OCI-LY3 (cell line): ENCODE results near the gene CACNA2D1.

ENCODE experiments used
- H2AFZ ChIP-seq: fragments of 200-600, 300-600 bp; shearing (Covaris generic); 2 replicates; pipeline ENCODE4 v1.6.0; 2014; ENCODE audit warnings: antibody characterized with exemption, low read depth, low read length
- H3K27ac ChIP-seq: fragments of 200-600, 300-600 bp; sonication (generic); 2 replicates; pipeline ENCODE4 v1.5.1; 2014; ENCODE audit warnings: mild to moderate bottlenecking, low read length, moderate library complexity, mixed read lengths
- H3K27me3 ChIP-seq: fragments of 200-600, 300-600 bp; sonication (generic); 2 replicates; pipeline ENCODE4 v1.6.1; 2014; ENCODE audit warnings: low read depth, low read length, mixed read lengths
- H3K36me3 ChIP-seq: fragments of 200-600, 300-600 bp; sonication (generic); replicated peaks from 2 replicates; pipeline ENCODE3; 2014; ENCODE audit warnings: low read depth, low read length, mixed read lengths
- H3K4me1 ChIP-seq: fragments of 300-600, 200-600 bp; sonication (generic); 2 replicates; pipeline ENCODE4 v1.6.1; 2014; ENCODE audit warnings: low read length, mixed read lengths
- H3K4me2 ChIP-seq: fragments of 200-600, 300-600 bp; sonication (generic); 2 replicates; pipeline ENCODE4 v1.6.1; 2014; ENCODE audit warnings: low read length, mixed read lengths
- H3K4me3 ChIP-seq: fragments of 300-600, 200-600 bp; sonication (generic); 2 replicates; pipeline ENCODE4 v1.5.1; 2014; ENCODE audit warnings: antibody characterized with exemption, mild to moderate bottlenecking, low read length, moderate library complexity
- H3K79me2 ChIP-seq: fragments of 300-600, 200-600 bp; shearing (Covaris generic); 2 replicates; pipeline ENCODE4 v1.6.1; 2014; ENCODE audit warnings: mild to moderate bottlenecking, low read length, mixed read lengths
- H3K9ac ChIP-seq: fragments of 300-600, 200-600 bp; shearing (Covaris generic); 2 replicates; pipeline ENCODE4 v1.6.0; 2014; ENCODE audit warnings: mild to moderate bottlenecking, low read length, moderate library complexity
- H3K9me3 ChIP-seq: fragments of 200-600, 300-600 bp; shearing (Covaris generic); 2 replicates; pipeline ENCODE4 v1.6.1; 2014; ENCODE audit warnings: low read length, mixed read lengths; ENCODE audit not compliant: insufficient read depth
- H4K20me1 ChIP-seq: fragments of 200-600, 300-600 bp; sonication (generic); 2 replicates; pipeline ENCODE4 v1.6.1; 2016; ENCODE audit warnings: low read length, mixed read lengths; ENCODE audit not compliant: insufficient read depth
- CTCF ChIP-seq: fragments of 200-600, 300-600 bp; sonication (generic); IDR thresholded peaks from 2 replicates; pipeline ENCODE4 v1.5.1; 2014; ENCODE audit warnings: antibody characterized with exemption, low read length, low read depth
- EZH2phosphoT487 ChIP-seq: fragments of 200-600 bp; shearing (Covaris generic); IDR thresholded peaks from 2 replicates; pipeline ENCODE4 v1.6.1; 2018; ENCODE audit warnings: antibody characterized with exemption, mixed run types, low read depth

The CACNA2D1 gene

DNA sequence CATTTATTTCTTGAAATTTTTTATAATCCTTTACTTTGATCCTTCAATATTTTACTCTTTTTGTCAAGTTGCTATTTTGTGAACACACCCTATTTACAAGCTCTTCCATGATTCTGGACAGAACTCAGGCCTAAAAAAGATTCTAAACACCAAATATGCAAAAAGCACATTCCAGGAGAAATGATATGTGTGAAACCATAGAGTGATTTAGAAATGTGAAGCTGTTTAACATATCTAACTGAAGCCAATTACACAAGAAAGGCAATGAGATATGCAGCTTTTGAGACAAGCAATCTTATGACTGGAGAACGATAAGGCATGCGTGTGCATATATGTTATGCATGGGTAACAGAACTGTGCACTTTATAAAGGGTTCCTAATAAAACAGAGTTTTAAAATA lies 243.0 kb downstream of the CACNA2D1 start:
- no peaks in the 10 kb centered on the region for H3K9me3 ChIP-seq
- no peaks in the 10 kb centered on the region for H3K36me3 ChIP-seq
- no peaks in the 10 kb centered on the region for H4K20me1 ChIP-seq
- H3K4me1 ChIP-seq, result no peaks in the 10 kb centered on the region
- no peak overlapping the region for H3K4me3 ChIP-seq
- TF ChIP-seq EZH2phosphoT487 (no peak), CTCF (no peak)
- no peaks in the 10 kb centered on the region for H3K79me2 ChIP-seq
- no peak overlapping the region for H3K9ac ChIP-seq
- no peak overlapping the region for H3K27ac ChIP-seq
- no peak overlapping the region for H2AFZ ChIP-seq
- H3K27me3 ChIP-seq, result no peaks in the 10 kb centered on the region
- no peak overlapping the region for H3K4me2 ChIP-seq

DNA sequence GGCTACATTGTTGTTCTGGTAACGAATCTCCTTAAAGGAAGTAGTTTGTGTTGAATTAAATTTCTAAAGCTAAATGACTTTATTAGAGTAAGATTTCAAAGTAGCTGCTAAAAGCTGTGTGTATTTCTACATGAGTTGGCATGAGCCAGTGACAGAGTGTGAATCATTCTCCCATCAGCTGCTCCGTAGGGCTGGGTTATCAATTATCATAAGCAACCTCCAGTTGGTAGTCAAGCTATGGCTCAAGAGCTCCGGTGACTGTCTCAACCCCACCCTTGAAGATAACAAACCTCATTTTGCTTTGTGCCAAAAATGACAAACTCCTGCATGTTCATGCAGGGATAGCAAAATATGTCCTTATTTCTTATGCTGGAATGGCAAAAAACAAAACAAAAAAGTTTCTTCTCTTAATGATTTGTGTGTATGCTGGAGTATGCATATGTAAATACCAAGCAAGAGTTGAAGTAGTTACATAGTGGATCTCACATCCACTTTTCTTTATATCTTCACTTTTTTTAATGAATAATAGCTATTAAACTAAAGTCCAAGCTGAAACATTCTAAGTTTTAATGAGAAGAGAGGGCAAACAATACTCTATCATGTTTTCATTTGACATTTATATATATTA lies 249.4 kb downstream of the CACNA2D1 start:
- H3K9me3 ChIP-seq, result no peaks in the 10 kb centered on the region
- no peak overlapping the region for H3K4me3 ChIP-seq
- H3K4me1 ChIP-seq, result no peaks in the 10 kb centered on the region
- H3K4me2 ChIP-seq, result no peak overlapping the region
- TF ChIP-seq CTCF (no peak), EZH2phosphoT487 (no peak)
- no peak overlapping the region for H3K9ac ChIP-seq
- no peak overlapping the region for H3K27ac ChIP-seq
- no peaks in the 10 kb centered on the region for H3K79me2 ChIP-seq
- no peak overlapping the region for H2AFZ ChIP-seq
- no peaks in the 10 kb centered on the region for H3K27me3 ChIP-seq
- H4K20me1 ChIP-seq, result no peaks in the 10 kb centered on the region
- no peaks in the 10 kb centered on the region for H3K36me3 ChIP-seq

- Histone ChIP-seq H3K79me2 (no peaks in the 10 kb centered on the region), H3K4me2 (no peak overlapping the region), H3K27ac (no peak overlapping the region), H3K4me1 (no peaks in the 10 kb centered on the region), H3K9ac (no peak overlapping the region), H3K36me3 (no peaks in the 10 kb centered on the region), H3K27me3 (no peaks in the 10 kb centered on the region), H3K4me3 (no peak overlapping the region), H3K9me3 (no peaks in the 10 kb centered on the region), H2AFZ (no peak overlapping the region), H4K20me1 (no peaks in the 10 kb centered on the region)
- TF ChIP-seq CTCF (no peak), EZH2phosphoT487 (no peak)
These were observed 254.9 kb downstream of the CACNA2D1 start for GRCh38 chr7:82188636-82189035.

GRCh38 chr7:82185443-82185842 lies 258.1 kb downstream of the CACNA2D1 start:
- H3K27me3 ChIP-seq, result no peaks in the 10 kb centered on the region
- H4K20me1 ChIP-seq, result no peaks in the 10 kb centered on the region
- no peak for TF ChIP-seq CTCF
- no peak for TF ChIP-seq EZH2phosphoT487
- H2AFZ ChIP-seq, result no peak overlapping the region
- no peaks in the 10 kb centered on the region for H3K9me3 ChIP-seq
- no peak overlapping the region for H3K27ac ChIP-seq
- no peaks in the 10 kb centered on the region for H3K4me1 ChIP-seq
- no peaks in the 10 kb centered on the region for H3K79me2 ChIP-seq
- no peak overlapping the region for H3K4me2 ChIP-seq
- no peak overlapping the region for H3K9ac ChIP-seq
- no peaks in the 10 kb centered on the region for H3K36me3 ChIP-seq
- no peak overlapping the region for H3K4me3 ChIP-seq
